ENCODE results near the gene SMYD5.
"Not testable (repeated sequence)": the region's sequence is repeated elsewhere in the genome, so short reads cannot be mapped to it uniquely, and the experiment has no call there.

SMYD5 gene

DNA sequence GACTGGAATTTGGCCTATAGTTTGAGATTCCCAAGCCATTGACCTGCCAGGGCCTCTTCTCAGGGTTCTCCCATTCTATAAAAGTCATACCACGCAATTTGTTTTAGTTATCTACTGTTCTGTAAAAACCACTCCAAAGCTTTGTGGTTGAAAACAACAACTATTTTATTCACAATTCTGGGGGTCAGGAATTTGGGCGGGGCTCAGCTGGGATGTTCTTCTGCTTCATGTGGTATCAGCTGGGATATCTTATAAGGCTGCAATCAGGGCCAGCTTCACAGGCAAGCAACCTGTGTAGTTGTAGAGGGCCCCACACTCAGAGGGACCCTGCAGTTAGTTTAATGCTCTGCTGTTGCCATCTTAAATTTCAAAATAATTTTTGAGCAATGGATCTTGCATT, 28.1 kb upstream of the SMYD5 start:
- DNase-seq: no peak
- TF ChIP-seq POLR2A (IDR thresholded peaks at IDR 0.05; ENCODE audit: low read length): no peak
- no peak for TF ChIP-seq GATA1 (IDR thresholded peaks at IDR 0.05; ENCODE audit: low read depth, low read length)

- TF ChIP-seq POLR2A (IDR thresholded peaks at IDR 0.05; ENCODE audit: low read length): no peak
- TF ChIP-seq GATA1 (IDR thresholded peaks at IDR 0.05; ENCODE audit: low read depth, low read length): no peak
- DNase-seq: no peak
Measured at GRCh38 chr2:73187549-73187948, 26.5 kb upstream of the SMYD5 start.

GRCh38 chr2:73197579-73197978, 16.5 kb upstream of the SMYD5 start:
- TF ChIP-seq POLR2A (IDR thresholded peaks at IDR 0.05; ENCODE audit: low read length) (no peak), GATA1 (IDR thresholded peaks at IDR 0.05; ENCODE audit: low read depth, low read length) (no peak)
- DNase-seq: no peak

- not testable (repeated sequence) for DNase-seq
Measured at GRCh38 chr2:73200281-73200680, 13.8 kb upstream of the SMYD5 start.

GRCh38 chr2:73202156-73203054, 11.6 kb upstream of the SMYD5 start, which contains the start of gene NOTO:
Gene NOTO, plus strand, starts transcription at chr2:73202574. Its CDS starts 93 bp downstream, at chr2:73202667.
- DNase-seq: no peak
- TF ChIP-seq POLR2A (IDR thresholded peaks at IDR 0.05; ENCODE audit: low read length) (no peak), GATA1 (IDR thresholded peaks at IDR 0.05; ENCODE audit: low read depth, low read length) (no peak)

- TF ChIP-seq GATA1 (IDR thresholded peaks at IDR 0.05; ENCODE audit: low read depth, low read length) (no peak), POLR2A (IDR thresholded peaks at IDR 0.05; ENCODE audit: low read length) (no peak)
- DNase-seq: no peak
Measured at GRCh38 chr2:73203055-73203681, 10.9 kb upstream of the SMYD5 start.

DNA sequence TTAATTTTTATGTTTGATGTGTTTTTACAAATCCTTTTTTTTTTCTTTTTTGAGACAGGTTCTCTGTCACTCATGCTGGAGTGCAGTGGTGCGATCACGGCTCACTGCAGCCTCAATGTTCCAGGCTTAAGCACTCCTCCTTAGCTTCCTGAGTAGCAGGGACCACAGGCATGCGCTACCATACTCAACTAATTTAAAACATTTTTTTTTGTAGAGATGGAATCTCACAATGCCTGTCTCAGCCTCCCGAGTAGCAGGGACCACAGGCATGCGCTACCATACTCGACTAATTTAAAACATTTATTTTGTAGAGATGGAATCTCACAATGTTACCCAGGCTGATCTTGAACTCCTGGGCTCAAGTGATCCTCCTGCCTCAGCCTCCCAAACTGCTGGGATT, 8.4 kb upstream of the SMYD5 start:
- TF ChIP-seq POLR2A (IDR thresholded peaks at IDR 0.05; ENCODE audit: low read length): no peak
- TF ChIP-seq GATA1 (IDR thresholded peaks at IDR 0.05; ENCODE audit: low read depth, low read length): no peak
- no peak for DNase-seq

DNA sequence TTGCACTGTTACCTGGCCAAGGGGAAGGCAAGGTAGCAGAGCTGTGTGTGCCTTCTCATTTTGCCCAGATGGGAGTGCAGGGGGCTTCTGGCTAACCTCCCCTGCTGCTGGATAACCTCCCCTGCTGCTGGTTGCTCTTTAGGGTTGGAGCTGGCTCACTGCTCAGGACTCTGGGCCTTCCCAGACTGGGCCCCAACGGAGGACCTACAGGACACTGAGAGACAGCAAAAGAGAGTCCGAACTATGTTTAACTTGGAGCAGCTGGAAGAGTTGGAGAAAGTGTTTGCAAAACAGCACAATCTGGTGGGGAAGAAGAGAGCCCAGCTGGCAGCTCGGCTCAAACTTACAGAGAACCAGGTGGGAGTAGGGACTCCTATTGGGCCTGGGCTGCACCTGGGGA, 5.8 kb upstream of the SMYD5 start:
- DNase-seq: no peak
- TF ChIP-seq GATA1 (IDR thresholded peaks at IDR 0.05; ENCODE audit: low read depth, low read length) (no peak), POLR2A (IDR thresholded peaks at IDR 0.05; ENCODE audit: low read length) (no peak)

GRCh38 chr2:73210019-73210418, 4.0 kb upstream of the SMYD5 start:
- no peak for DNase-seq
- TF ChIP-seq POLR2A (IDR thresholded peaks at IDR 0.05; ENCODE audit: low read length): no peak
- TF ChIP-seq GATA1 (IDR thresholded peaks at IDR 0.05; ENCODE audit: low read depth, low read length): no peak

GRCh38 chr2:73210696-73211095, 3.3 kb upstream of the SMYD5 start:
- no peak for DNase-seq
- TF ChIP-seq GATA1 (IDR thresholded peaks at IDR 0.05; ENCODE audit: low read depth, low read length) (no peak), POLR2A (IDR thresholded peaks at IDR 0.05; ENCODE audit: low read length) (no peak)

GRCh38 chr2:73212098-73212447, 2.0 kb upstream of the SMYD5 start:
- TF ChIP-seq POLR2A (IDR thresholded peaks at IDR 0.05; ENCODE audit: low read length) (no peak), GATA1 (IDR thresholded peaks at IDR 0.05; ENCODE audit: low read depth, low read length) (no peak)
- no peak for DNase-seq

- peak; percentile 71 to 81 for DNase-seq
- TF ChIP-seq POLR2A (IDR thresholded peaks at IDR 0.05; ENCODE audit: low read length): no peak
- TF ChIP-seq GATA1 (IDR thresholded peaks at IDR 0.05; ENCODE audit: low read depth, low read length): no peak
Measured at GRCh38 chr2:73212448-73213176, 1.4 kb upstream of the SMYD5 start.

- no peak for DNase-seq
- TF ChIP-seq GATA1 (IDR thresholded peaks at IDR 0.05; ENCODE audit: low read depth, low read length) (no peak), POLR2A (IDR thresholded peaks at IDR 0.05; ENCODE audit: low read length) (no peak)
Measured at GRCh38 chr2:73215254-73215653, 1.2 kb downstream of the SMYD5 start.

GRCh38 chr2:73217160-73217559, 3.1 kb downstream of the SMYD5 start:
- TF ChIP-seq GATA1 (IDR thresholded peaks at IDR 0.05; ENCODE audit: low read depth, low read length) (no peak), POLR2A (IDR thresholded peaks at IDR 0.05; ENCODE audit: low read length) (no peak)
- DNase-seq: no peak
